Vagina (tissue), 2 donors: ENCODE data around the gene ASS1. TPM values are rescaled to one million over a fixed set of nuclear protein-coding genes. Genes with fewer than 3 reads are reported as not detected.

ENCODE experiments used
- DNase-seq, 2 donors: peaks; one replicate each; pipeline ENCODE4 v3.0.0-alpha.2; 2017; ENCODE audit errors: extremely low spot score in 2 of 2
- H3K27ac ChIP-seq: fragments of 200-600 bp; sonication (generic); one replicate; pipeline ENCODE4 v1.5.1; 2019
- H3K27me3 ChIP-seq: fragments of 200-600 bp; sonication (generic); one replicate; pipeline ENCODE4 v1.5.1; 2019
- H3K36me3 ChIP-seq, 2 donors: fragments of 200-600 bp; sonication (generic); one replicate each; pipeline ENCODE4 v1.5.1; 2017 to 2019
- H3K4me1 ChIP-seq: fragments of 200-600 bp; sonication (generic); one replicate; pipeline ENCODE4 v1.5.1; 2019
- H3K4me3 ChIP-seq, 2 donors: fragments of 200-600 bp; sonication (generic); 1 replicate in 1 of 2; 2 replicates in 1 of 2; pipeline ENCODE4 v1.5.1; 2016 to 2019
- H3K9me3 ChIP-seq: fragments of 200-600 bp; sonication (generic); one replicate; pipeline ENCODE4 v1.5.1; 2019
- POLR2A ChIP-seq, 2 donors: fragments of 450-650 bp; IDR thresholded peaks; one replicate each; pipeline ENCODE4 v1.6.1; 2017; ENCODE audit warnings: antibody characterized with exemption in 2 of 2, mild to moderate bottlenecking in 2 of 2, moderate library complexity in 2 of 2
- POLR2AphosphoS5 ChIP-seq, 2 donors: sonication (generic); formaldehyde crosslinking; IDR thresholded peaks; one replicate each; pipeline ENCODE4 v1.9.0; 2017; ENCODE audit warnings: antibody characterized with exemption in 2 of 2, mild to moderate bottlenecking in 2 of 2, low read depth in 1 of 2; ENCODE audit not compliant: insufficient read depth in 1 of 2
- intact Hi-C: fragments of 100-400 bp; cut with DNase I; formaldehyde crosslinking; loops from one replicate; pipeline ENCODE4 v1.15.1; 2023
- total RNA-seq: library from RNA; depleted of rRNA; stranded (reverse); fragments of >200 nt; gene quantifications from one replicate; pipeline ENCODE4 v1.2.3, GENCODE V29; 2016
- TF ChIP-seq, protein P1 (sequence below), 3 experiments: fragments of 450-650 bp in 2 of 3; fragments of 200-600 bp in 1 of 3; sonication (generic) in 1 of 3; IDR thresholded peaks; one replicate each; pipeline ENCODE4 v1.5.1; 2017 to 2019; ENCODE audit warnings: antibody characterized with exemption in 3 of 3, mild to moderate bottlenecking in 2 of 3, moderate library complexity in 2 of 3

Gene ASS1
- total RNA-seq, 1 donor from 2014 or later = 84.0 TPM

DNA sequence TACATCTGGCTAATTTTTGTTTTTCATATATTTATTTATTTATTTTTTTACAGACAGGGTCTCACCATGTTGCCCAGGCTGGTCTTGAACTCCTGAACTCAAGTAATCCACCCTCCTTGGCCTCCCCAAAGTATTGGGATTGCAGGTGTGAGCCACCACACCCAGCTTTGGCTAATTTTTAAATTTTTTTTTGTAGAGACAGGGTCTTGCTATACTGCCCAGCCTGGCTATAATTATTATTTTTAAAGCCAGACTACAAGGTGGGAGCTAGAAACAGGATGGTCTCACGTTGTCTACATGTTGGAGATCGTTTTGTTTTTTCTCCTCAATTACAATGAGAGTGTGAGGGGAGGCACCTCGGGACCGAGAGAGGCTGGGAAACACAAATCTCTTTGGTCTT lies 23.8 kb downstream of the ASS1 start:
- intact Hi-C loops = no loop called here
- Histone ChIP-seq H3K27me3 (no peaks in the 10 kb centered on the region), H3K9me3 (no peaks in the 10 kb centered on the region), H3K36me3 (no peaks in the 10 kb centered on the region), H3K27ac (no peak overlapping the region), H3K4me3 (no peak overlapping the region), H3K4me1 (no peaks in the 10 kb centered on the region)
- TF ChIP-seq, protein P1, sequence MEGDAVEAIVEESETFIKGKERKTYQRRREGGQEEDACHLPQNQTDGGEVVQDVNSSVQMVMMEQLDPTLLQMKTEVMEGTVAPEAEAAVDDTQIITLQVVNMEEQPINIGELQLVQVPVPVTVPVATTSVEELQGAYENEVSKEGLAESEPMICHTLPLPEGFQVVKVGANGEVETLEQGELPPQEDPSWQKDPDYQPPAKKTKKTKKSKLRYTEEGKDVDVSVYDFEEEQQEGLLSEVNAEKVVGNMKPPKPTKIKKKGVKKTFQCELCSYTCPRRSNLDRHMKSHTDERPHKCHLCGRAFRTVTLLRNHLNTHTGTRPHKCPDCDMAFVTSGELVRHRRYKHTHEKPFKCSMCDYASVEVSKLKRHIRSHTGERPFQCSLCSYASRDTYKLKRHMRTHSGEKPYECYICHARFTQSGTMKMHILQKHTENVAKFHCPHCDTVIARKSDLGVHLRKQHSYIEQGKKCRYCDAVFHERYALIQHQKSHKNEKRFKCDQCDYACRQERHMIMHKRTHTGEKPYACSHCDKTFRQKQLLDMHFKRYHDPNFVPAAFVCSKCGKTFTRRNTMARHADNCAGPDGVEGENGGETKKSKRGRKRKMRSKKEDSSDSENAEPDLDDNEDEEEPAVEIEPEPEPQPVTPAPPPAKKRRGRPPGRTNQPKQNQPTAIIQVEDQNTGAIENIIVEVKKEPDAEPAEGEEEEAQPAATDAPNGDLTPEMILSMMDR (IDR thresholded peaks at IDR 0.05) = no peak
- TF ChIP-seq POLR2A (IDR thresholded peaks at IDR 0.05) = no peak
- no peak for TF ChIP-seq POLR2AphosphoS5 (IDR thresholded peaks at IDR 0.05; ENCODE audit: insufficient read depth in 1 of 2, low read depth in 1 of 2)
- DNase-seq = no peak

DNA sequence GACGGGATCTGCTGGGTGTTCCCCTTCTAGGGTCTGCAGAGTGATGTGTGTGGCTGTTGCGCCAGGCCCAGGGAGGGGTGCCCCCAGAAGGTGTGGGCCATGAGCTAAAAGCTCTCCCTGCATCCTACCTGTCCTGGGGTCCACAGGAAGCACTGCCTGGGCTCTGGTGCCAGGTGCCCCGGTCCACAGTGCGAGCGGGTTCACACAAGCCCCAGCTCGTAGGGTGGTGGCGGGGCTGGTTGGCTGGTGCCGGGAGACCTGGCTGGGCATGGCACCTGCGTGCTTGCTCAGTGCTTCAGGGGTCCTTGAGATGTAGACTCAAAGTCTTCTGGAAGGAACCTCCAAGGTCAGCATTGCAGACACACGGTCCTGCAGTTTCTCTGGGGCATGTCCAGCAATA lies 25.5 kb downstream of the ASS1 start:
- no peaks in the 10 kb centered on the region for H3K4me1 ChIP-seq
- intact Hi-C loops = no loop called here

DNA sequence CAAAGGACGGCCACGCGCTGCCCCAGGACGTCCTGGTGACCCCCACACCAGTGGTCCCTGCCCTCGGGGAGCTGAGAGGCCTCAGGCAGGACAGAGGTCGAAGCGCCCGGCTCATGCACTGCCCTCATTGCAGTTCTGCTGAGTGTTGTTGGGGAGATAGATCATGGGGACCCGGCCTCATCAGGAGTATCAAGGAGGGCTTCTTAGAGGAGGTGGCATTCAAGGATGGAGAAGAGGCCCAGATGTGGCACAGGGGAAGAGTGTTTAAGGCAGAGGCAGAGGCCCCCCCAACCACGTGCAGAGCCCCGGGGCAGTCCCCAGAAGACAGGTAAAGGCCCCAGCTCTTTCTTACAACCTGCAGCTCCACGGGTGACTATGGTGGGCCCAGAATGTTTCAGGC lies 26.2 kb downstream of the ASS1 start:
- Histone ChIP-seq H3K27ac (no peak overlapping the region), H3K4me1 (no peaks in the 10 kb centered on the region), H3K4me3 (no peak overlapping the region), H3K9me3 (no peaks in the 10 kb centered on the region), H3K36me3 (no peaks in the 10 kb centered on the region), H3K27me3 (no peaks in the 10 kb centered on the region)
- intact Hi-C loops = no loop called here
- TF ChIP-seq POLR2AphosphoS5 (IDR thresholded peaks at IDR 0.05; ENCODE audit: insufficient read depth in 1 of 2, low read depth in 1 of 2) = no peak
- TF ChIP-seq, protein P1 (IDR thresholded peaks at IDR 0.05) = no peak
- TF ChIP-seq POLR2A (IDR thresholded peaks at IDR 0.05) = no peak
- DNase-seq = no peak

More for the DNA sequence above, 25.5 kb downstream of the ASS1 start:
- H3K9me3 ChIP-seq = no peaks in the 10 kb centered on the region
- DNase-seq = no peak
- no peaks in the 10 kb centered on the region for H3K36me3 ChIP-seq
- H3K27ac ChIP-seq = no peak overlapping the region
- TF ChIP-seq, protein P1 (IDR thresholded peaks at IDR 0.05) = no peak
- TF ChIP-seq POLR2AphosphoS5 (IDR thresholded peaks at IDR 0.05; ENCODE audit: insufficient read depth in 1 of 2, low read depth in 1 of 2) (no peak), POLR2A (IDR thresholded peaks at IDR 0.05) (no peak)
- H3K27me3 ChIP-seq = no peaks in the 10 kb centered on the region
- H3K4me3 ChIP-seq = no peak overlapping the region

DNA sequence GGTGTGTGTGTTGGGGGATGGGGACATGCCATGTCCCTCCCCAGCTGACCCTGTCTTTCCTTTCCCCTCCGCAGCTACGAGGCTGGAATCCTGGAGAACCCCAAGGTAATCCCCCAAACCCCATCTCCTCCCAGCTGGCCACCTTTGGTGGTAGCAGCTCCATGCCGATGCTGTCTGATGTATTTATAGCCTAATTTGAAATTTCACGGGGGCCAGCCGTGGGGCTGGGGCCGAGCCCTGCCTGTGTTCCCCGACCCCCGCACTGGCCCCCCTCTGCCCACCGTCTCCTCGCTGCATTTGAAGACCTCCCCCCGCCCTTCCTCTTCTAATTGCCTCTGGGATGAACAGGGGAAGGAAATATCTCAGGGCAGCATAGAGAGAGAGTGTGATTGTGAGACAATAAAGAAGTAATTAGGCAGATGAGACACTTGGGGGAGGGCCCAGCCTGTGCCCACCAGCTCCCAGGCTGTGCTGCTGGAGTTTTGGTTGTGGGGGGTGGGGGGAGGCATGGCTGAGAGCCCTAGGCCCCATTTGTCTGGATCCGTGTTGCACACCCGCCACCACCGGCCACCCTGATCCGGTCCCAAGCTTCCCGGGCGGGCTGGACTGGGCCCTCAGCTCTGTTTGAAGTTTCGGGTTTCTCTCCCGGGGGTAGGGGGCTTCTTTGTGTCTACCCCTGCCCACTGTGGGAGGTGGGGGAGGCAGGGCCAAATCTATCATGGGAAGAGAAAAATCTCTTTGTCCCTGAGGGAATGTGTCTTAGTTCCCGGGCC lies 26.8 kb downstream of the ASS1 start:
- Histone ChIP-seq H3K9me3 (no peaks in the 10 kb centered on the region), H3K27ac (no peak overlapping the region), H3K36me3 (no peaks in the 10 kb centered on the region), H3K27me3 (no peaks in the 10 kb centered on the region), H3K4me1 (no peaks in the 10 kb centered on the region), H3K4me3 (no peak overlapping the region)
- TF ChIP-seq, protein P1 (IDR thresholded peaks at IDR 0.05) = no peak
- TF ChIP-seq POLR2AphosphoS5 (IDR thresholded peaks at IDR 0.05; ENCODE audit: insufficient read depth in 1 of 2, low read depth in 1 of 2) (no peak), POLR2A (IDR thresholded peaks at IDR 0.05) (no peak)
- no peak for DNase-seq
- intact Hi-C loops = no loop called here

GRCh38 chr9:130472184-130472705 lies 27.5 kb downstream of the ASS1 start:
- no peak for DNase-seq
- intact Hi-C loops = no loop called here
- Histone ChIP-seq H3K27ac (no peak overlapping the region), H3K36me3 (no peaks in the 10 kb centered on the region), H3K4me3 (no peak overlapping the region), H3K27me3 (no peaks in the 10 kb centered on the region), H3K4me1 (no peaks in the 10 kb centered on the region), H3K9me3 (no peaks in the 10 kb centered on the region)
- TF ChIP-seq, protein P1 (IDR thresholded peaks at IDR 0.05) = no peak
- TF ChIP-seq POLR2A (IDR thresholded peaks at IDR 0.05) = no peak
- TF ChIP-seq POLR2AphosphoS5 (IDR thresholded peaks at IDR 0.05; ENCODE audit: insufficient read depth in 1 of 2, low read depth in 1 of 2) = no peak
